ENCODE data around the gene CDC5L.
A peak's percentile ranks its signal among the peaks of the same experiment; 100 is the strongest.
"Not testable (repeated sequence)": the region's sequence is repeated elsewhere in the genome, so short reads cannot be mapped to it uniquely, and the experiment has no call there.

CDC5L gene

GRCh38 chr6:44350650-44350994 is 36.9 kb upstream of the CDC5L start:
- H2AFZ ChIP-seq (ENCODE audit: low read length, unreplicated experiment); H3K27ac ChIP-seq (ENCODE audit: low read depth, low read length); H3K36me3 ChIP-seq (ENCODE audit: insufficient read depth, low read length); H3K4me1 ChIP-seq (ENCODE audit: control insufficient read depth, insufficient read depth, low read length, unreplicated experiment); H3K27me3 ChIP-seq (ENCODE audit: insufficient read depth, low read length); H3K4me3 ChIP-seq (ENCODE audit: low read depth, low read length); H3K79me2 ChIP-seq (ENCODE audit: control insufficient read depth, insufficient read depth, low read length, unreplicated experiment): not testable (repeated sequence)

- no peak overlapping the region for H2AFZ ChIP-seq (ENCODE audit: low read length, unreplicated experiment)
- H3K36me3 ChIP-seq (ENCODE audit: insufficient read depth, low read length), result no peaks in the 10 kb centered on the region
- H3K79me2 ChIP-seq (ENCODE audit: control insufficient read depth, insufficient read depth, low read length, unreplicated experiment), result no peaks in the 10 kb centered on the region
- H3K4me3 ChIP-seq (ENCODE audit: low read depth, low read length), result no peak overlapping the region
- no peaks in the 10 kb centered on the region for H3K4me1 ChIP-seq (ENCODE audit: control insufficient read depth, insufficient read depth, low read length, unreplicated experiment)
- peaks cover 22% of the 10 kb centered on the region for H3K27me3 ChIP-seq (ENCODE audit: insufficient read depth, low read length)
- no peak overlapping the region for H3K27ac ChIP-seq (ENCODE audit: low read depth, low read length)
These were observed 35.2 kb upstream of the CDC5L start for GRCh38 chr6:44352259-44352658.

- Histone ChIP-seq H3K27me3 (ENCODE audit: insufficient read depth, low read length) (peaks cover 32% of the 10 kb centered on the region), H3K79me2 (ENCODE audit: control insufficient read depth, insufficient read depth, low read length, unreplicated experiment) (no peaks in the 10 kb centered on the region), H3K36me3 (ENCODE audit: insufficient read depth, low read length) (no peaks in the 10 kb centered on the region), H2AFZ (ENCODE audit: low read length, unreplicated experiment) (no peak overlapping the region), H3K27ac (ENCODE audit: low read depth, low read length) (no peak overlapping the region), H3K4me1 (ENCODE audit: control insufficient read depth, insufficient read depth, low read length, unreplicated experiment) (no peaks in the 10 kb centered on the region), H3K4me3 (ENCODE audit: low read depth, low read length) (no peak overlapping the region)
These were observed 34.2 kb upstream of the CDC5L start for GRCh38 chr6:44353336-44353735.

- no peaks in the 10 kb centered on the region for H3K79me2 ChIP-seq (ENCODE audit: control insufficient read depth, insufficient read depth, low read length, unreplicated experiment)
- no peak overlapping the region for H3K27ac ChIP-seq (ENCODE audit: low read depth, low read length)
- H3K4me3 ChIP-seq (ENCODE audit: low read depth, low read length), result no peak overlapping the region
- no peak overlapping the region for H2AFZ ChIP-seq (ENCODE audit: low read length, unreplicated experiment)
- peaks cover 51% of the 10 kb centered on the region for H3K27me3 ChIP-seq (ENCODE audit: insufficient read depth, low read length)
- no peaks in the 10 kb centered on the region for H3K36me3 ChIP-seq (ENCODE audit: insufficient read depth, low read length)
- H3K4me1 ChIP-seq (ENCODE audit: control insufficient read depth, insufficient read depth, low read length, unreplicated experiment), result no peaks in the 10 kb centered on the region
These were observed 31.9 kb upstream of the CDC5L start for GRCh38 chr6:44355640-44356039.

GRCh38 chr6:44356487-44356886 is 31.0 kb upstream of the CDC5L start:
- no peaks in the 10 kb centered on the region for H3K4me1 ChIP-seq (ENCODE audit: control insufficient read depth, insufficient read depth, low read length, unreplicated experiment)
- no peak overlapping the region for H3K4me3 ChIP-seq (ENCODE audit: low read depth, low read length)
- H2AFZ ChIP-seq (ENCODE audit: low read length, unreplicated experiment), result no peak overlapping the region
- no peaks in the 10 kb centered on the region for H3K36me3 ChIP-seq (ENCODE audit: insufficient read depth, low read length)
- H3K27ac ChIP-seq (ENCODE audit: low read depth, low read length), result no peak overlapping the region
- H3K27me3 ChIP-seq (ENCODE audit: insufficient read depth, low read length), result peaks cover 59% of the 10 kb centered on the region
- H3K79me2 ChIP-seq (ENCODE audit: control insufficient read depth, insufficient read depth, low read length, unreplicated experiment), result no peaks in the 10 kb centered on the region

- no peaks in the 10 kb centered on the region for H3K79me2 ChIP-seq (ENCODE audit: control insufficient read depth, insufficient read depth, low read length, unreplicated experiment)
- H3K4me3 ChIP-seq (ENCODE audit: low read depth, low read length), result no peak overlapping the region
- H3K36me3 ChIP-seq (ENCODE audit: insufficient read depth, low read length), result no peaks in the 10 kb centered on the region
- no peak overlapping the region for H3K27ac ChIP-seq (ENCODE audit: low read depth, low read length)
- peaks cover 59% of the 10 kb centered on the region for H3K27me3 ChIP-seq (ENCODE audit: insufficient read depth, low read length)
- no peaks in the 10 kb centered on the region for H3K4me1 ChIP-seq (ENCODE audit: control insufficient read depth, insufficient read depth, low read length, unreplicated experiment)
- H2AFZ ChIP-seq (ENCODE audit: low read length, unreplicated experiment), result no peak overlapping the region
These were observed 27.5 kb upstream of the CDC5L start for GRCh38 chr6:44359973-44360372.

- H3K4me3 ChIP-seq (ENCODE audit: low read depth, low read length), result no peak overlapping the region
- no peaks in the 10 kb centered on the region for H3K79me2 ChIP-seq (ENCODE audit: control insufficient read depth, insufficient read depth, low read length, unreplicated experiment)
- peaks cover 40% of the 10 kb centered on the region for H3K27me3 ChIP-seq (ENCODE audit: insufficient read depth, low read length)
- no peaks in the 10 kb centered on the region for H3K4me1 ChIP-seq (ENCODE audit: control insufficient read depth, insufficient read depth, low read length, unreplicated experiment)
- no peaks in the 10 kb centered on the region for H3K36me3 ChIP-seq (ENCODE audit: insufficient read depth, low read length)
- H3K27ac ChIP-seq (ENCODE audit: low read depth, low read length), result no peak overlapping the region
- no peak overlapping the region for H2AFZ ChIP-seq (ENCODE audit: low read length, unreplicated experiment)
These were observed 25.6 kb upstream of the CDC5L start for GRCh38 chr6:44361947-44362346.

GRCh38 chr6:44363377-44363926 is 24.1 kb upstream of the CDC5L start:
- Histone ChIP-seq H3K27ac (ENCODE audit: low read depth, low read length) (no peak overlapping the region), H3K27me3 (ENCODE audit: insufficient read depth, low read length) (peaks cover 27% of the 10 kb centered on the region), H3K36me3 (ENCODE audit: insufficient read depth, low read length) (no peaks in the 10 kb centered on the region), H3K4me3 (ENCODE audit: low read depth, low read length) (no peak overlapping the region), H3K4me1 (ENCODE audit: control insufficient read depth, insufficient read depth, low read length, unreplicated experiment) (peaks cover 3% of the 10 kb centered on the region), H2AFZ (ENCODE audit: low read length, unreplicated experiment) (no peak overlapping the region), H3K79me2 (ENCODE audit: control insufficient read depth, insufficient read depth, low read length, unreplicated experiment) (no peaks in the 10 kb centered on the region)

- no peak overlapping the region for H3K27ac ChIP-seq (ENCODE audit: low read depth, low read length)
- H3K4me1 ChIP-seq (ENCODE audit: control insufficient read depth, insufficient read depth, low read length, unreplicated experiment), result peaks cover 3% of the 10 kb centered on the region
- H2AFZ ChIP-seq (ENCODE audit: low read length, unreplicated experiment), result no peak overlapping the region
These were observed 20.7 kb upstream of the CDC5L start for GRCh38 chr6:44366781-44367180.

GRCh38 chr6:44367681-44368080 is 19.8 kb upstream of the CDC5L start:
- no peak overlapping the region for H3K4me3 ChIP-seq (ENCODE audit: low read depth, low read length)
- H3K36me3 ChIP-seq (ENCODE audit: insufficient read depth, low read length), result no peaks in the 10 kb centered on the region
- no peak overlapping the region for H3K27ac ChIP-seq (ENCODE audit: low read depth, low read length)
- H2AFZ ChIP-seq (ENCODE audit: low read length, unreplicated experiment), result no peak overlapping the region
- H3K79me2 ChIP-seq (ENCODE audit: control insufficient read depth, insufficient read depth, low read length, unreplicated experiment), result no peaks in the 10 kb centered on the region
- H3K27me3 ChIP-seq (ENCODE audit: insufficient read depth, low read length), result no peaks in the 10 kb centered on the region
- H3K4me1 ChIP-seq (ENCODE audit: control insufficient read depth, insufficient read depth, low read length, unreplicated experiment), result peaks cover 3% of the 10 kb centered on the region

More at GRCh38 chr6:44366781-44367180, 20.7 kb upstream of the CDC5L start:
- no peaks in the 10 kb centered on the region for H3K36me3 ChIP-seq (ENCODE audit: insufficient read depth, low read length)
- H3K27me3 ChIP-seq (ENCODE audit: insufficient read depth, low read length), result no peaks in the 10 kb centered on the region; the same call in 1 of the 2 replicates
- no peak overlapping the region for H3K4me3 ChIP-seq (ENCODE audit: low read depth, low read length)
- H3K79me2 ChIP-seq (ENCODE audit: control insufficient read depth, insufficient read depth, low read length, unreplicated experiment), result no peaks in the 10 kb centered on the region

GRCh38 chr6:44373051-44373450 is 14.5 kb upstream of the CDC5L start:
- Histone ChIP-seq H3K4me3 (ENCODE audit: low read depth, low read length) (no peak overlapping the region), H2AFZ (ENCODE audit: low read length, unreplicated experiment) (peak overlapping the region; percentile 20), H3K4me1 (ENCODE audit: control insufficient read depth, insufficient read depth, low read length, unreplicated experiment) (peaks cover 9% of the 10 kb centered on the region), H3K27me3 (ENCODE audit: insufficient read depth, low read length) (0 out of 2 replicates have a peak, but pooled peaks cover 2% of the 10 kb centered on the region), H3K79me2 (ENCODE audit: control insufficient read depth, insufficient read depth, low read length, unreplicated experiment) (no peaks in the 10 kb centered on the region), H3K27ac (ENCODE audit: low read depth, low read length) (no peak overlapping the region), H3K36me3 (ENCODE audit: insufficient read depth, low read length) (no peaks in the 10 kb centered on the region)
